BE2C (cell line): ENCODE measurements around the gene ECT2L.

Experiments used
- DNase-seq: peaks from one replicate; pipeline ENCODE4 v3.0.0-alpha.2; 2020
- H3K27me3 ChIP-seq: fragments of 250-450 bp; sonication (Bioruptor Pico); 2 replicates; pipeline ENCODE4 v1.5.1; 2020; ENCODE audit warnings: mild to moderate bottlenecking
- H3K36me3 ChIP-seq: fragments of 250-450 bp; sonication (Bioruptor Pico); 2 replicates; pipeline ENCODE4 v1.5.1; 2020; ENCODE audit warnings: mild to moderate bottlenecking
- H3K4me1 ChIP-seq: fragments of 250-450 bp; sonication (Bioruptor Pico); 2 replicates; pipeline ENCODE4 v1.5.1; 2020
- H3K4me3 ChIP-seq: 2 replicates; pipeline ENCODE4 v1.5.1; 2011; ENCODE audit warnings: low read depth, low read length
- H3K9me3 ChIP-seq: fragments of 250-450 bp; sonication (Bioruptor Pico); 2 replicates; pipeline ENCODE4 v1.5.1; 2020
- TF ChIP-seq, protein P1 (sequence below): IDR thresholded peaks from 2 replicates; pipeline ENCODE4 v1.5.1; 2012; ENCODE audit warnings: mild to moderate bottlenecking, low read depth, low read length

The ECT2L gene

DNA sequence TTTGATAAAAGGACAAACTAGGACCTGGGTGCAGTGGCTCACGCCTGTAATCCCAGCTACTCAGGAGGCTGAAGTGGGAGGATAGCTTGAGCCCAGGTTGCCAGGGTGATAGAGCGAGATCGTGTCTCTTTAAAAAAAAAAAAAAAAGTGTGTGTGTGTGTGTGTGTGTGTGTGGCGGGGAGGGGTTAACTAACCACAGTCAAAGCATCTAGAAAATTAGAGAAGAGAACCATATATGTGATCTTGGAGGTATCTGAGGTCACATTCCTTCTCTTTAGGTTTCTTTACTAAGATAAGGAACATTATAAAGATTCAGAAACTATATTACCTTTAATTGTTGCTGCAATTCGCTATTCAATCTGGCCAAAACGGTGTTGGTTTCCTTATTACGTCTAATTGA lies 111.3 kb downstream of the ECT2L start:
- no peak for DNase-seq
- H3K4me3 ChIP-seq: no peak overlapping the region
- no peaks in the 10 kb centered on the region for H3K9me3 ChIP-seq
- TF ChIP-seq, protein P1, sequence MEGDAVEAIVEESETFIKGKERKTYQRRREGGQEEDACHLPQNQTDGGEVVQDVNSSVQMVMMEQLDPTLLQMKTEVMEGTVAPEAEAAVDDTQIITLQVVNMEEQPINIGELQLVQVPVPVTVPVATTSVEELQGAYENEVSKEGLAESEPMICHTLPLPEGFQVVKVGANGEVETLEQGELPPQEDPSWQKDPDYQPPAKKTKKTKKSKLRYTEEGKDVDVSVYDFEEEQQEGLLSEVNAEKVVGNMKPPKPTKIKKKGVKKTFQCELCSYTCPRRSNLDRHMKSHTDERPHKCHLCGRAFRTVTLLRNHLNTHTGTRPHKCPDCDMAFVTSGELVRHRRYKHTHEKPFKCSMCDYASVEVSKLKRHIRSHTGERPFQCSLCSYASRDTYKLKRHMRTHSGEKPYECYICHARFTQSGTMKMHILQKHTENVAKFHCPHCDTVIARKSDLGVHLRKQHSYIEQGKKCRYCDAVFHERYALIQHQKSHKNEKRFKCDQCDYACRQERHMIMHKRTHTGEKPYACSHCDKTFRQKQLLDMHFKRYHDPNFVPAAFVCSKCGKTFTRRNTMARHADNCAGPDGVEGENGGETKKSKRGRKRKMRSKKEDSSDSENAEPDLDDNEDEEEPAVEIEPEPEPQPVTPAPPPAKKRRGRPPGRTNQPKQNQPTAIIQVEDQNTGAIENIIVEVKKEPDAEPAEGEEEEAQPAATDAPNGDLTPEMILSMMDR: no peak
- H3K36me3 ChIP-seq: peaks cover 59% of the 10 kb centered on the region
- H3K27me3 ChIP-seq: no peaks in the 10 kb centered on the region
- H3K4me1 ChIP-seq: no peaks in the 10 kb centered on the region

DNA sequence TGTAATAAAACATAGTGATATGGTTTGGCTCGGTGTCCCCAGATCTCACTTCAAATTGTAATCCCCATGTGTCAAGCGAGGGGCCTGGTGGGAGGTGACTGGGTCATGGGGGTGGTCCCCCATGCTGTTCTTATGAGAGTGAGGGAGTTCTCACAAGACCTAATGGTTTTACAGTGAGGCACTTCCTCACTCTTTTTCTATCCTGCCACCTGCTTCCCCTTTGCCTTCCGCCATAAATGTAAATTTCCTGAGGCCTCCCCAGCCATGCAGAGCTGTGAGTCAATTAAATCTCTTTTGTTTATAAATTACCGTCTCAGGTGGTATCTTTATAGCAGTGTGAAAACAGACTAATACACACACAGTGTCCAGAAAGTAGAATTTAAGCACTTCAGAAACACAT lies 113.6 kb downstream of the ECT2L start:
- no peak for DNase-seq
- Histone ChIP-seq H3K9me3 (no peaks in the 10 kb centered on the region), H3K27me3 (no peaks in the 10 kb centered on the region), H3K4me3 (no peak overlapping the region), H3K36me3 (peaks cover 42% of the 10 kb centered on the region), H3K4me1 (no peaks in the 10 kb centered on the region)
- TF ChIP-seq, protein P1: no peak

DNA sequence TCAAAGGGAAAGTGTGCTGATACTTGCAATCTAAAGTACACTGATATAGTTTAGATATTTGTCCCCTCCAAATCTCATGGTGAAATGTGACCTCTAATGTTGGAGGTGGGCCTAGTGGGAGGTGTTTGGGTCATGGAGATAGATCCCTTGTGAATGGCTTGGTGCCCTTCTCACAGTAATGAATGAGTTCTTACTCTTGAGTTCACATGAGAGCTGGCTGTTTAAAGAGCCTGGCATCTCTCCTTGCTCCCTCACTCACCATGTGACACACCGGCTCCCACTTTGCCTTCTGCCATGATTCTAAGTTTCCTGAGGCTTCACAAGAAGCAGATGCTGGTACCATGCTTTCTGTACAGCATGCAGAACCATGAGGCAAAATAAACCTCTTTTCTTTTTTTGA lies 114.1 kb downstream of the ECT2L start:
- Histone ChIP-seq H3K27me3 (no peaks in the 10 kb centered on the region), H3K36me3 (peaks cover 44% of the 10 kb centered on the region), H3K4me1 (no peaks in the 10 kb centered on the region), H3K9me3 (no peaks in the 10 kb centered on the region), H3K4me3 (no peak overlapping the region)
- DNase-seq: no peak
- TF ChIP-seq, protein P1: no peak

DNA sequence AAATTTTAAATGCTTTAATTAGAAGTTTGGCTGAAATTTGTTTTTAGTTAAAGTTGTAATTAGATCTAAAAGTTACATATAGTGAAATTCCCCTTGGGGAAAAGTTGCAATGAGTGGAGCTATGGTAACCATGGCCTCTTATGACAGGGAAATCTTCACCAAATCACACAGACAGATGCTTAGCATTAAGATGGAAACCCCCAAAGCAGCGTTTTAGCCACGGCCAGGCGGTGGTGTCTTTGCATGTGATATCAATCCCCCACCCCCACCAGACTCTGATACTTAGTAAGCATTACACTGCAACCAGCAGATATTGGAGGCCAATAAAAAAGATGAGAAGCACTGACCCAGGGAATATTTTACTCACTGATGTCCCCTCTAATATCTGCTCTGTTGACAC lies 116.4 kb downstream of the ECT2L start:
- peaks cover 45% of the 10 kb centered on the region for H3K36me3 ChIP-seq
- H3K4me3 ChIP-seq: no peak overlapping the region
- H3K27me3 ChIP-seq: no peaks in the 10 kb centered on the region
- TF ChIP-seq, protein P1: no peak
- no peak for DNase-seq
- H3K4me1 ChIP-seq: no peaks in the 10 kb centered on the region
- no peaks in the 10 kb centered on the region for H3K9me3 ChIP-seq

DNA sequence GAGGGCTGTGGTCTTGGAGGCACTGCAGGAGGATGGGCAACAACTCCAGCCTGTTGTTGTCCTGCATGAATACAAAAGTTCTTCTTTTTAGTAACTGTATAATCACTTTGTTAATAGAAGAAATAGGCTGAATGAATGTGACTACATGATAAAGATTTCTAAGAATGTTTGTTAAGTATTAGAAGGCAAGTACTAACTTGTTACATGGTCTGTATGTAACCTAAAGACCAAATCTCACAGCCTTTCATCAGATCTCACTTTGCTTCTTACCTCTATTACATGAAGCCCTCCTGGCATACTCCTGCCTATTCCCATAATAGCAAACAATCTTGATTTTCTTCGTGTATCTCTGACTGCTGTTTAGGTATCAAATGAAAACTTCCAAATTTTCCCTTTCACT lies 118.8 kb downstream of the ECT2L start:
- H3K27me3 ChIP-seq: no peaks in the 10 kb centered on the region
- TF ChIP-seq, protein P1: no peak
- H3K36me3 ChIP-seq: peaks cover 35% of the 10 kb centered on the region
- no peaks in the 10 kb centered on the region for H3K4me1 ChIP-seq
- H3K9me3 ChIP-seq: no peaks in the 10 kb centered on the region
- no peak overlapping the region for H3K4me3 ChIP-seq
- no peak for DNase-seq

DNA sequence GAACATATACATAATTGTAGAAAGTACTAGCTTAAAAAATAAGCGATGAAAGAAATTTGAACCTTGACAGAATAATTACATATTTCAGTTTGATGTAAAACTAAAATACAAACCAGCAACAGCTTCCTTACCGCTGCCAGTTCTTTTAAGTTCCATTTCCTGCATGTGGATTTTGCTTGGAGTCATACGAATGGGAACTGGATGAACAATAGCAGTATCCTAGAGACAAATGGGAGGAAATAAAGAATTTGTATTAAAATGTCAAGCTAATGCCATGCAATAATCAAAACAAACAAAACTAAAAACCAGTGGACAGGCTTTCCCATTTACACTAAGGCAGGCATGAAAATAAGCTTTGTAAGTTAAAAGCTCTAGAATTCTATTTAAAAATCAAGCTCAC lies 125.0 kb downstream of the ECT2L start:
- H3K36me3 ChIP-seq: peaks cover 11% of the 10 kb centered on the region
- DNase-seq: no peak

More for the DNA sequence above, 125.0 kb downstream of the ECT2L start:
- TF ChIP-seq, protein P1: no peak
- no peaks in the 10 kb centered on the region for H3K4me1 ChIP-seq
- H3K27me3 ChIP-seq: no peaks in the 10 kb centered on the region
- no peak overlapping the region for H3K4me3 ChIP-seq
- no peaks in the 10 kb centered on the region for H3K9me3 ChIP-seq
